Stimulated activated CD8-positive, alpha-beta memory T cell treated with anti-CD3 and anti-CD28 coated beads, Interleukin-2, amount 100 ng/mL, for 48 hours (primary cell): ENCODE measurements around the gene MEOX2.

Experiments
- DNase-seq, 2 donors: peaks; one replicate each; pipeline ENCODE4 v3.0.0-alpha.2; 2020; ENCODE audit warnings: low read depth in 2 of 2

MEOX2 gene

DNA sequence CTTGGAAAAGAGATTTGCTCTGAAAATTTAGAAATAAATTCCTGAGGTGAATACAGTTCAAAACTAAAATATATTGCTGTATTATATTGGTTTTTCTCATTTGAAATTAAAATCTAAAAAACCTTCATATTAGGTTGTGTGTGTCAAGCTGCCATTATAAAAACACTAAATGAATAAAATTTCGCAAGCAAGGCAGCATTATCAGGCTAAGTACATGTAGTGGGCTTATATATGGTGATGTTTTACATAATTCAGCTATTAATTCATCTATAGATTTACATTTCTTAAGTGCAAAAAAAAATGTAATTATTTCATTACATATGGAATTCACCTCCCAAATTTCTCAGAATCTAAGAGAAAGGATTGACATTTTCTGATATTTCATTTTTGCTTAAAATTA, 5.3 kb downstream of the MEOX2 start:
- no peak for DNase-seq

DNA sequence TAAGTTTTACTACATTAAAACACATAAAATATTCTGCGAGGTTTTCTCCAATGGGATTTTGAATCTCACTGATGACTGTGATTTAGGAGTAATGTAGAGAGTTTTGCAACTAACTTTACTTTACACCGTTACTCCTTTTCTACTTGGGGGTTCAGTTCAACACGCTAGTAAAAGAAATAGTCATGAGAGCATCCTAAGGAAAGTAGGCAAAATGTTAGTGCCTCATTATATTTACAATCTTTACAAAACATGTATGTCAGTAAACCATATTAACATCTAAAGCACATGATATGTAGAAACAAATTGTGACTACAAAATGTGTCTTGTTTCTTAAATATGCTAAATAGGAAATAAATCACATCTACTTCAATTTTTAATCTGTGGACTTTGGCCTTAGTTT, 6.0 kb downstream of the MEOX2 start:
- no peak for DNase-seq

DNA sequence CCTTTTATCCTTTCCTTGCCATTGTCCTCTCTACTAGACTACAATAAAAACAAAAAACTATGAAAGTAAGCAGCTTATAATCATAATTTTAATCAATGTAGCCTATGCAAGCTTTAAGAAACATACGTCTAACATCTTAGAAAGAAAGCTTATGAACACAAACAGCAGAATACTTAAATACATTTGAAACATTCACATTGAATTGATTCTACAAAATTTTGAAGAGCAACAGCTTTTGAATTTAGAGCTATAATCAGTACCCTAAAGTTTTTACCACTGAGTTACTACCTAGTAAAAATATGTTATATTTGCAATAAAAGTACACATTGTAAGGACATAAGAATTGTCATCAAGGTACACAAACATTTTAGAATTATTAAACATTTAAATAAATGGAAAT, 7.2 kb downstream of the MEOX2 start:
- no peak for DNase-seq

GRCh38 chr7:15678653-15679052, 7.8 kb downstream of the MEOX2 start:
- no peak for DNase-seq

DNA sequence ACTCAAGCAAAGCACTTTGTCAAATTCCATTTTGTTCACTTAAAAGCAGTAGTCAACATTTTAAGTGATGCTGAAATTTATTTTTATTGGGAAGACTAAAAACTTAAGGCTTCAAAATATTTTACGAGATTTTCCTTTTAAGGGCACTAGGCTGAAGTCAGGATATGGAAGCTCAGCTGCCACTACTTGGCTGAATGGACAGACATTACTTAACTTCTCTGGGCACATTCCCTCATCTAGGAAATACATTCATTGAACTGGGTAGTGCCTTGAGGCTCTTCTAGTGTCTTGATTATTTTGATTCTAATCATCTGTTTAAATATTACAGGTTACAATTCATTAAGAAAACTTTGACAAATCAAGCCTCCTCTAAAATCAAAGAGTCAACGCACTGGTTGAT, 11.1 kb downstream of the MEOX2 start:
- DNase-seq, result no peak

GRCh38 chr7:15674586-15674985, 11.9 kb downstream of the MEOX2 start:
- no peak for DNase-seq

GRCh38 chr7:15669443-15670090, 16.9 kb downstream of the MEOX2 start:
- no peak for DNase-seq

- DNase-seq, result no peak
These were observed 18.5 kb downstream of the MEOX2 start for GRCh38 chr7:15667991-15668390.

DNA sequence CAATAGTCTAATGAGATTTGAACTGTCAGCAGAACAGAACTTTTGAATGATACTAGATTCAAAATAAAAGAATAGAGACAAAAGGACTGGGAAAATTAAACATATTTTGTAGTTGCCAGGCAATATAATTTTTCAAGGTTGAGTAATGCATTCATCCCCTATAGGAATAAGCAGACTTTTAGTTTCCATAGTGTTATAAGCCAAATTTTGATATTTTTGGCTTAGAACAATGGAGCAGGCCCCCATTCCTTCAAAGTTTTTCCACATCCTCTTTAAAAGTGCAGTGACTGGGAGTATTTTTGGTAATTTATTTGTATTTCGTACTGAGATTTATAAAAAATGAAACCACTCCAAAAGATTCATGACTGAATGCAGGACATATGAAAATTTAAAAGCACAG, 24.0 kb downstream of the MEOX2 start:
- no peak for DNase-seq

GRCh38 chr7:15658247-15658646, 28.2 kb downstream of the MEOX2 start:
- DNase-seq, result no peak

- DNase-seq, result no peak
These were observed 33.6 kb downstream of the MEOX2 start for GRCh38 chr7:15652776-15653290.

GRCh38 chr7:15651693-15652092, 34.8 kb downstream of the MEOX2 start:
- DNase-seq, result no peak

DNA sequence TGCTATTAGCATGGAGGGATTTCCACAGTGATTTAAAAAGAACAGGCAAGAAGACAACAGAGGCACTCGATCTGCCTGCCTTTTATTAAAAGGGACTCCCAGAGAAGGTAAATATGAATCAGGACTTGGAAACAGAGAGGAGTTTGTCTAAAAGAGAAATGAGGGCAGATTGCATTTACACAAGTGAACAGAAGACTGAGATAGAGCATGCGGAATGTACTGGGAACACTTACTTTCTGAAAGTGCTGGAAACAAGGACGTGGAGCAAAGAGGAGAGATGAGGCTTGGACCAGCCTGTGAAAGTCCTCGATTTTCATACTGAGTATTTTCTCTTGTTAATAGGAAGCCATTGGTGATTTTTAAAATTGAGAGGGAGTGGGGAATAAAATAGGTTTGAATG, 35.7 kb downstream of the MEOX2 start:
- DNase-seq, result no peak

DNA sequence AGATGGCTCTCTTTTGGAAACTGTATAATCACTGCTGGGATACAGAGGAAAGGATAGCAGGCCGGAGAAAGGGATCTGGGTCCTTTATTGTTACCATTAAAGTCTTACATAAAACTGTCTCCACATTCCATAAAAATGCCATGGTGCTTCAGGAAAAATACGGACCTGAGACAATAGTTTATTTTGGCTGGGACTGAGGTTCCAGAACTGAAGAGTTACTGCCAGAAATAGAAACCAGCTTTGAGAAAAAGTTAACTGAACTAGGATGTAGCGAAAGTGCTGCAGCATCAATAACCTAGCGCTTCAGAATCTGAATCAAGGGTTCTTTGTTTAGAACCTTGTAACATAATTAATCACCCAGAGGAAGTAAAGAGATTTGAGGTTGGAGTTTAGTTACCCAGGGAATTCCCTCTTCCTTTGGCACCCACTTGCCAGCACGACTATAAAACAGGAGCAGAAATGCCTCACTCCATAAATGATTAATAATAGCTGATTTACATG, 38.0 kb downstream of the MEOX2 start:
- DNase-seq, result no peak

GRCh38 chr7:15647309-15647708, 39.2 kb downstream of the MEOX2 start:
- DNase-seq, result no peak

GRCh38 chr7:15643000-15643705, 43.3 kb downstream of the MEOX2 start:
- no peak for DNase-seq

DNA sequence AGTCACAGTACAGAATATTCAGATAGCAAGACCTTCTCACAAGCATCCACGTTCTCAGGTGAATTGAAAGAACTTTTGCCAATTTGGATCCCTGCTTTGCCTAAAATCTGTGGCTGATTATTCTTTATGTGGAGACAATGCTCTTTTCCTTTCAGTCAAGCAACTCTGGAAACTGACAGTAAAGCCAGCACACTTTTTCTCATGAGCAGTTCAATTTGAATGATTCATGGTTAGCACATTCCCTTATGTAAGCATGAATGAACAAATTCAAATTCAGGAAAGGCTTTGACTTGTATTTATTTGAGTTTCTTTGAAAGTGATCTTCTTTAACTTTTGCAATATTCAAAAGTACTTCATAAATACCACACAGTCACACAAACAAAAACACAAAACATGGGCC, 57.6 kb downstream of the MEOX2 start:
- DNase-seq, result no peak

- DNase-seq, result no peak
These were observed 60.4 kb downstream of the MEOX2 start for GRCh38 chr7:15626041-15626440.

DNA sequence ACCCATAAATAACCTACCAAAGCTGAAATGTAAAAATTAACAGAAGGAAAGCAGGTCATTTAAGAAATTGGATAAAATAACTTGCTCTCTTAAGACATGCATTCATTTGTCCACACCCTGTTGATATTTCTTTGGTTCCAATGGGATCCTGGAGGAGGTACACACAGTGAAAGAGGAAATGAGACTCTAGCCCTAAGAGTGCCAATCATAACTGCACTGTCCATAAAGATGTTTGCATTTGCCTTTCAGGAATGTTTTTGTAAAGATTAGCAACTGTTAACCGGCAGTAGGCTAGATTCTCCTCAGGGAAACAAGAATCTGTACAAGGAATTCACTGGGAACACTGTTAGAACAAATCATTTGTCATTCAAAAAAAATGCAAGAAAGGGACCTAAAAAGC, 61.0 kb downstream of the MEOX2 start:
- DNase-seq, result no peak

GRCh38 chr7:15621468-15621867, 65.0 kb downstream of the MEOX2 start:
- no peak for DNase-seq

GRCh38 chr7:15620491-15621185, 65.8 kb downstream of the MEOX2 start:
- no peak for DNase-seq

DNA sequence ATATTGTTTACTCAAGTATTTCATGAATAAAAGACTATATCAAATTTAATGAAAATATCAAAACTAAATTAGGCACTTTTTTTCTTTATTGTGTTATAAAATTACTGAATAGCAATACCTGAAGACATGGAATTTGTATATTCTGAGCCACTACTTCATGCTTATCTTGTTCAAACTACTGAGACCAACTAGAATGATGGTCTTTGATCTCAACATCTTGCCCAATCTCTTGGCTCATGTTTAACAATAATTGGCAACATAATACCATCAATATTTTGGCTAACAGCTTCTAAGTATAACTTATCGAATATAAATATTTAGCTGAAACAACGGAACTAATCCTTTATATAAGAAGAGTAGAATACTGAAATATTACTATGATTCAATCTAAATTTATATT, 68.2 kb downstream of the MEOX2 start:
- DNase-seq, result no peak

- DNase-seq, result no peak
These were observed 74.3 kb downstream of the MEOX2 start for GRCh38 chr7:15612205-15612604.
